Measurements from ENCODE around the gene QARS1.

The QARS1 gene

DNA sequence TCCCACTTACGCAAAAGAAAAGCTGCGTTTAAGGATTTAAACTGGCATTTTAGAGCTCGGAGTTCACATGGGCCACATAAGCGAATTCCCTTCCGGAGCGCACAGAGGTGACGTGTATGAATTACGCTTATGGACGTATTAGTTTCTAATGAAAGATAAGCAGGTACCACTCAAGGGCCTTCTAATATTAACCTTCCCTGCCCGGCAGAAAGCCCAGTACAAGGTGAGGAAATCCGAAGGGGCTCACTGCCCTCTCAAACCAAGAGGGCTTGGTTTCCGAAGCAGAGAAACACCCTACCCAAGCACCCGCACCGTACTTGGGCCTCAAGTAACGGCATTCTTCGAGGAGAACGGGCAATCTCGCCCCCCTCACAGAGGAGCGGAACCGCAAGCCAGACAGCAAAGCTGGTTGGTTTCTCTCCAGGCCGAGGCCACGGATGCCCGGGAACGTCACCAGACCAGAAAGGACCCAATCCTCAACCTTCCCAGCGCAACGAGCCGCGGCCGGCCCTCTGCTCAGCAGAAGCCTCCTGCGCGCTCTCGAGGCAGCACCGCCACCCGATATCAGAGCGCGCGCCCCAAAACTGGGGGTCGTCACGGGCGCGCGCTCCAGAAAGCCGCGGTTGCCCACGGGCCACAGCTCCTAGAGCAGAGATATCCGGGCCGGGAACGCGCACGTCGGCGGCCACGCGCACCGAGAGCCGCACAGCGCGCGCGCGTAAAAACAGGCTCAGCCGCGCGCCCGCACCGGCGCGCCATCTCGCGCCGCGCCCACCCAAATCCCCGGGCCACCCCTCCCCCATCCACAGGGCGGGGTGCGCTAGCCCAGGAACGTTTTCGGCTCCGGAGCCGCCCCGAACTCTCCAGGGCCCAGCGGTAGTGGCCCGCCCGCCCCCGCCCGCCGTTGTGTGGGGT, 11.4 kb downstream of the QARS1 start:
- Mint-ChIP-seq H3K9me3 (no peaks in the 10 kb centered on the region), H3K36me3 (ENCODE audit: low read depth) (peaks cover 20% of the 10 kb centered on the region), H3K4me1 (peaks cover 28% of the 10 kb centered on the region), H3K27me3 (ENCODE audit: low read depth) (no peaks in the 10 kb centered on the region), H3K4me3 (peak overlapping the region; percentile 90 to 98 (median 96)), H3K27ac (peak overlapping the region; percentile 98 to 99 (median 98))
- TF ChIP-seq, protein P1, sequence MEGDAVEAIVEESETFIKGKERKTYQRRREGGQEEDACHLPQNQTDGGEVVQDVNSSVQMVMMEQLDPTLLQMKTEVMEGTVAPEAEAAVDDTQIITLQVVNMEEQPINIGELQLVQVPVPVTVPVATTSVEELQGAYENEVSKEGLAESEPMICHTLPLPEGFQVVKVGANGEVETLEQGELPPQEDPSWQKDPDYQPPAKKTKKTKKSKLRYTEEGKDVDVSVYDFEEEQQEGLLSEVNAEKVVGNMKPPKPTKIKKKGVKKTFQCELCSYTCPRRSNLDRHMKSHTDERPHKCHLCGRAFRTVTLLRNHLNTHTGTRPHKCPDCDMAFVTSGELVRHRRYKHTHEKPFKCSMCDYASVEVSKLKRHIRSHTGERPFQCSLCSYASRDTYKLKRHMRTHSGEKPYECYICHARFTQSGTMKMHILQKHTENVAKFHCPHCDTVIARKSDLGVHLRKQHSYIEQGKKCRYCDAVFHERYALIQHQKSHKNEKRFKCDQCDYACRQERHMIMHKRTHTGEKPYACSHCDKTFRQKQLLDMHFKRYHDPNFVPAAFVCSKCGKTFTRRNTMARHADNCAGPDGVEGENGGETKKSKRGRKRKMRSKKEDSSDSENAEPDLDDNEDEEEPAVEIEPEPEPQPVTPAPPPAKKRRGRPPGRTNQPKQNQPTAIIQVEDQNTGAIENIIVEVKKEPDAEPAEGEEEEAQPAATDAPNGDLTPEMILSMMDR (IDR thresholded peaks at IDR 0.05; ENCODE audit: unreplicated experiment in 3 of 3) = no peak

DNA sequence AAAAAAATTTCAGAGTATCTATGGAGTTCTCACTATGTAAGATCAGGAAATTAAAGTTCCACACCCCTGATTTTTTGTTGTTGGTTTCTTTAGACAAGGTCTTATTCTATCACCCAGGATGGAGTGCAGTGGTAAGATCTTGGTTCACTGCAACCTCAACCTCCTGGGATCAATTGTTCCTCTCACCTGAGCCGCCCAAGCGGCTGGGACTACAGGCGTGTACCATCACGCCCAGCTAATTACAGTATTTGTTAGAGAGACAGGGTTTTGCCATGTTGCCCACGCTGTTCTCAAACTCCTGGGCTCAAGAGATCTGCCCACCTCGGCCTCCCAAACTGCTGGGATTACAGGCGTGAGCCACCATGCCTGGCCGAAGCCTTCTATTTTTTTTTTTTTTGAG, 23.1 kb downstream of the QARS1 start:
- Mint-ChIP-seq H3K4me3 (no peak overlapping the region), H3K4me1 (no peaks in the 10 kb centered on the region)
- TF ChIP-seq, protein P1 (IDR thresholded peaks at IDR 0.05; ENCODE audit: unreplicated experiment in 3 of 3) = no peak

DNA sequence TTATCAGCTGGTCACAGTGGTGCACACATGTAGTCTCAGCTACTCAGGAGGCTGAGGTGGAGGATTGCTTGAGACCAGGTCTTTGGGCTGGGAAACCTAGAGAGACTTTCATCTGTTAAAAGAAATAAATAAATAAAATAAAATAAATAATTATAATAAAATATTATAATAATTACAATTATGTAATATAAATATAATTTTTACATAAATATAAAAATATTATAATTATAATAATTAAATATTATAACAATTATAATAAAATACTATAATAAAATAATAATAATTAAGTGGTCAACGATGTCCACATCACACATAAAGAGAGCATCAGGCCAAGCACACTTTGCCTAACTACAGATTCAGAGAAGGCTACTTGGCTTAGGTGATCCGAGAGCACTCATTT, 25.3 kb downstream of the QARS1 start:
- H3K9me3 Mint-ChIP-seq = no peaks in the 10 kb centered on the region
- H3K4me3 Mint-ChIP-seq = no peak overlapping the region
- H3K36me3 Mint-ChIP-seq (ENCODE audit: low read depth) = peaks cover 20% of the 10 kb centered on the region
- H3K4me1 Mint-ChIP-seq = no peaks in the 10 kb centered on the region
- no peaks in the 10 kb centered on the region for H3K27me3 Mint-ChIP-seq (ENCODE audit: low read depth)
- no peak overlapping the region for H3K27ac Mint-ChIP-seq
- TF ChIP-seq, protein P1 (IDR thresholded peaks at IDR 0.05; ENCODE audit: unreplicated experiment in 3 of 3) = no peak

More for the DNA sequence above, 23.1 kb downstream of the QARS1 start:
- Mint-ChIP-seq H3K36me3 (ENCODE audit: low read depth) (peaks cover 17% of the 10 kb centered on the region), H3K9me3 (no peaks in the 10 kb centered on the region), H3K27me3 (ENCODE audit: low read depth) (no peaks in the 10 kb centered on the region), H3K27ac (no peak overlapping the region)

DNA sequence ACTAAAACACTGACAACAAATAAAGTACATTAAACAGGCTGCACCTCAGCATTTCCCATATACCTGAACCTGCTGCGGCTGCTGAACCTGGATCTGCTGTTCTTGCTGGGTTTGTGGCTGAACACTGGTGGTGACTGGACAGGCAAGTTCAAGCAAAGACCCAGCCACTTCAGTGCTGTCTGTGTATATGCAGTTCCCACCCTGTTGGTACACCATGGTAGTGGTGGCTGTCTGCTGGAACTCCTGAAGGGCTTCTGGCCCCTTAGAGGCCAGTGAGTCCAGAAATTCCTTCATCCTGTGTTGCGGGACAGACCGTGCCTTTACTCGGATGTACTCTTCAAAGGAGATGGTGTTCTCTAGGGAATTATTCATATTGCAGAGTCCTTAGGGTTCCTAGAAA, 27.9 kb downstream of the QARS1 start:
- H3K4me3 Mint-ChIP-seq = no peak overlapping the region
- H3K4me1 Mint-ChIP-seq = no peaks in the 10 kb centered on the region
- no peaks in the 10 kb centered on the region for H3K27me3 Mint-ChIP-seq (ENCODE audit: low read depth)
- H3K9me3 Mint-ChIP-seq = no peaks in the 10 kb centered on the region
- TF ChIP-seq, protein P1 (IDR thresholded peaks at IDR 0.05; ENCODE audit: unreplicated experiment in 3 of 3) = no peak
- peaks cover 42% of the 10 kb centered on the region for H3K36me3 Mint-ChIP-seq (ENCODE audit: low read depth)
- H3K27ac Mint-ChIP-seq = no peak overlapping the region

DNA sequence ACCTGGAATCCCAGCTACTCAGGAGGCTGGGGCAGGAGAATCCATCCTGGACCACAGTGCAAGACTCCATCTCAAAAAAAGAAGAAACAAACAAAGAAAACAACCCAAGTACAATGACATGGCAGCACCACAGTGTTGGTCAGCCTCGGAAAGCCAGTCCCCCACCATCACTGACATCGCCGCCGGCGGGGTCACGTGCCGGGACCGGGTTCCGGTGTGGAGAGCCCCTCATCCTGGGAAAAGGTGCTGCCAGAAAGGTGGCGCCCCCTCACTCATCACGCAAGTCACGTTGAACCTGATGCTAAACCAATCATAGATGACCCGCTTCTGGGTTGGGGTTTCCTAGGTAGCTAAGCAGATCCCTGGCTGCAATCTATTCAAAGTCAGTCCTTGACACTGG, 28.4 kb downstream of the QARS1 start:
- no peaks in the 10 kb centered on the region for H3K27me3 Mint-ChIP-seq (ENCODE audit: low read depth)
- TF ChIP-seq, protein P1 (IDR thresholded peaks at IDR 0.05; ENCODE audit: unreplicated experiment in 3 of 3) = no peak
- H3K36me3 Mint-ChIP-seq (ENCODE audit: low read depth) = peaks cover 47% of the 10 kb centered on the region
- no peaks in the 10 kb centered on the region for H3K4me1 Mint-ChIP-seq
- no peak overlapping the region for H3K27ac Mint-ChIP-seq
- H3K4me3 Mint-ChIP-seq = no peak overlapping the region
- H3K9me3 Mint-ChIP-seq = no peaks in the 10 kb centered on the region

DNA sequence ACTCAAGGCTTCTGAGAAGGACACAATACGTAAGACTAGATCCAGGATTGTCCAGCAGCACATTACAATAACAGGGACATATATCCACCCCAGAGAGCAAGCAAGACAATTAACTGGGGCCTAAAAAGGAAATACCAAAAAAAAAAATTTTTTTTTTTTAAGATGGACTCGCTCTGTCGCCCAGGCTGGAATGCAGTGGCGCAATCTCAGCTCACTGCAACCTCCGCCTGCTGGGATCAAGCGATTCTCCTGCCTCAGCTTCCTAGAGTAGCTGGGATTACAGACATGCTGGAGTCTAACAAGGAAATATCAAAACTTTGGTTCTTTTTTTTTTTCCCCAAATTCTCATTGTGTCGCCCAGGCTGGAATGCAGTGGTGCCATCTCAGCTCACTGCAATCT, 46.5 kb downstream of the QARS1 start:
- Mint-ChIP-seq H3K4me1 (no peaks in the 10 kb centered on the region), H3K9me3 (no peaks in the 10 kb centered on the region), H3K27me3 (ENCODE audit: low read depth) (no peaks in the 10 kb centered on the region)

More for the DNA sequence above, 46.5 kb downstream of the QARS1 start:
- Mint-ChIP-seq H3K36me3 (ENCODE audit: low read depth) (peaks cover 52% of the 10 kb centered on the region), H3K27ac (no peak overlapping the region), H3K4me3 (no peak overlapping the region)
- TF ChIP-seq, protein P1 (IDR thresholded peaks at IDR 0.05; ENCODE audit: unreplicated experiment in 3 of 3) = no peak

All from nephron (organoid).